Measurements from ENCODE around the gene HHATL.
"Not testable (repeated sequence)": the region's sequence is repeated elsewhere in the genome, so short reads cannot be mapped to it uniquely, and the experiment has no call there.

Gene HHATL

GRCh38 chr3:42733501-42734262, 31.1 kb upstream of the HHATL start:
- DNase-seq: no peak

GRCh38 chr3:42732829-42733459, 30.3 kb upstream of the HHATL start:
- no peak for DNase-seq

GRCh38 chr3:42732196-42732828, 29.7 kb upstream of the HHATL start:
- no peak for DNase-seq

GRCh38 chr3:42731476-42732195, 29.0 kb upstream of the HHATL start:
- no peak for DNase-seq

- no peak for DNase-seq
Observed at GRCh38 chr3:42730706-42731420, 28.3 kb upstream of the HHATL start.

- no peak for DNase-seq
Observed at GRCh38 chr3:42730294-42730693, 27.7 kb upstream of the HHATL start.

- DNase-seq: no peak
Observed at GRCh38 chr3:42729404-42730145, 27.0 kb upstream of the HHATL start.

GRCh38 chr3:42728668-42729364, 26.2 kb upstream of the HHATL start:
- no peak for DNase-seq

- DNase-seq: no peak
Observed at GRCh38 chr3:42728056-42728455, 25.5 kb upstream of the HHATL start.

- DNase-seq: no peak
Observed at GRCh38 chr3:42725454-42725853, 22.9 kb upstream of the HHATL start.

- no peak for DNase-seq
Observed at GRCh38 chr3:42723219-42723618, 20.6 kb upstream of the HHATL start.

- not testable (repeated sequence) for DNase-seq
Observed at GRCh38 chr3:42722442-42722841, 19.8 kb upstream of the HHATL start.

GRCh38 chr3:42721690-42722089, 19.1 kb upstream of the HHATL start:
- no peak for DNase-seq

GRCh38 chr3:42720126-42720525, 17.5 kb upstream of the HHATL start:
- no peak for DNase-seq

GRCh38 chr3:42719002-42719401, 16.4 kb upstream of the HHATL start:
- no peak for DNase-seq

- no peak for DNase-seq
Observed at GRCh38 chr3:42718338-42718737, 15.7 kb upstream of the HHATL start.

- DNase-seq: no peak
Observed at GRCh38 chr3:42717306-42717705, 14.7 kb upstream of the HHATL start.

GRCh38 chr3:42714171-42714852, 11.7 kb upstream of the HHATL start:
- DNase-seq: no peak

- no peak for DNase-seq
Observed at GRCh38 chr3:42713747-42714146, 11.1 kb upstream of the HHATL start.

- no peak for DNase-seq
Observed at GRCh38 chr3:42712688-42713372, 10.2 kb upstream of the HHATL start.
